WTC11 (cell line): ENCODE measurements around the gene STK40.

Experiments used
- ETV6 ChIP-seq: sonication (generic); formaldehyde crosslinking; IDR thresholded peaks from 2 replicates; pipeline ENCODE4 v1.8.1; 2022; ENCODE audit warnings: mild to moderate bottlenecking, missing genetic modification reagents
- NR3C1 ChIP-seq: sonication (generic); formaldehyde crosslinking; conservative IDR thresholded peaks from 2 replicates; pipeline ENCODE4 v1.8.1; 2023; ENCODE audit warnings: low read depth, mild to moderate bottlenecking, missing genetic modification reagents
- SMAD3 ChIP-seq: sonication (generic); formaldehyde crosslinking; IDR thresholded peaks from 2 replicates; pipeline ENCODE4 v1.8.0; 2022; ENCODE audit warnings: missing genetic modification reagents, mild to moderate bottlenecking, borderline replicate concordance
- SP1 ChIP-seq: sonication (generic); formaldehyde crosslinking; conservative IDR thresholded peaks from 2 replicates; pipeline ENCODE4 v1.8.1; 2022; ENCODE audit warnings: missing genetic modification reagents
- TF ChIP-seq, protein P1 (sequence below): fragments of 250-450 bp; sonication (Bioruptor Pico); IDR thresholded peaks from 2 replicates; pipeline ENCODE4 v1.9.0; 2021; ENCODE audit warnings: mild to moderate bottlenecking
- TF ChIP-seq, protein P2 (sequence below): sonication (generic); formaldehyde crosslinking; IDR thresholded peaks from 2 replicates; pipeline ENCODE4 v1.8.1; 2022; ENCODE audit warnings: low read depth, missing genetic modification reagents, borderline replicate concordance
- TF ChIP-seq, protein P3 (sequence below): fragments of 200-600 bp; IDR thresholded peaks from 2 replicates; pipeline ENCODE4 v1.8.0; 2022; ENCODE audit warnings: antibody characterized with exemption

DNA sequence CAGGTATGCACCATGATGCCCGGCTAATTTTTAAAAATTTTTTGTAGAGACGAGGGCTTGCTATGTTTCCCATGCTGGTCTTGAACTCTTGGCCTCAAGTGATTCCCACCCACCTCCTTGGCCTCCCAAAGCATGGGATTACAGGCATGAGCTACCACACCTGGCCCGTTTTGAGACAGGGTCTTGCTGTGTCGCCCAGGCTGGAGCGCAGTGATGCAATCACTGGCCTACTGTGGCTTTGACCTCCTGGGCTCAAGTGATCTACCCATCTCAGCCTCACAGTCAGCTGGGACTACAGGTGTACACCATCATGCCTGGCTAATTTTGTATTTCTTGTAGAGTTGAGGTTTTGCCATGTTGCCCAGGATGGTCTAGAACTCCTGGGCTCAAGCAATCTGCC lies 87.1 kb downstream of the STK40 start:
- TF ChIP-seq NR3C1 (CRISPR knock-in tag) (no peak), SMAD3 (CRISPR knock-in tag) (no peak), ETV6 (no peak), SP1 (CRISPR knock-in tag) (no peak)
- TF ChIP-seq, protein P1, sequence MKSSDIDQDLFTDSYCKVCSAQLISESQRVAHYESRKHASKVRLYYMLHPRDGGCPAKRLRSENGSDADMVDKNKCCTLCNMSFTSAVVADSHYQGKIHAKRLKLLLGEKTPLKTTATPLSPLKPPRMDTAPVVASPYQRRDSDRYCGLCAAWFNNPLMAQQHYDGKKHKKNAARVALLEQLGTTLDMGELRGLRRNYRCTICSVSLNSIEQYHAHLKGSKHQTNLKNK (CRISPR knock-in tag): no peak
- TF ChIP-seq, protein P2, sequence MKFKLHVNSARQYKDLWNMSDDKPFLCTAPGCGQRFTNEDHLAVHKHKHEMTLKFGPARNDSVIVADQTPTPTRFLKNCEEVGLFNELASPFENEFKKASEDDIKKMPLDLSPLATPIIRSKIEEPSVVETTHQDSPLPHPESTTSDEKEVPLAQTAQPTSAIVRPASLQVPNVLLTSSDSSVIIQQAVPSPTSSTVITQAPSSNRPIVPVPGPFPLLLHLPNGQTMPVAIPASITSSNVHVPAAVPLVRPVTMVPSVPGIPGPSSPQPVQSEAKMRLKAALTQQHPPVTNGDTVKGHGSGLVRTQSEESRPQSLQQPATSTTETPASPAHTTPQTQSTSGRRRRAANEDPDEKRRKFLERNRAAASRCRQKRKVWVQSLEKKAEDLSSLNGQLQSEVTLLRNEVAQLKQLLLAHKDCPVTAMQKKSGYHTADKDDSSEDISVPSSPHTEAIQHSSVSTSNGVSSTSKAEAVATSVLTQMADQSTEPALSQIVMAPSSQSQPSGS (CRISPR knock-in tag): no peak
- TF ChIP-seq, protein P3, sequence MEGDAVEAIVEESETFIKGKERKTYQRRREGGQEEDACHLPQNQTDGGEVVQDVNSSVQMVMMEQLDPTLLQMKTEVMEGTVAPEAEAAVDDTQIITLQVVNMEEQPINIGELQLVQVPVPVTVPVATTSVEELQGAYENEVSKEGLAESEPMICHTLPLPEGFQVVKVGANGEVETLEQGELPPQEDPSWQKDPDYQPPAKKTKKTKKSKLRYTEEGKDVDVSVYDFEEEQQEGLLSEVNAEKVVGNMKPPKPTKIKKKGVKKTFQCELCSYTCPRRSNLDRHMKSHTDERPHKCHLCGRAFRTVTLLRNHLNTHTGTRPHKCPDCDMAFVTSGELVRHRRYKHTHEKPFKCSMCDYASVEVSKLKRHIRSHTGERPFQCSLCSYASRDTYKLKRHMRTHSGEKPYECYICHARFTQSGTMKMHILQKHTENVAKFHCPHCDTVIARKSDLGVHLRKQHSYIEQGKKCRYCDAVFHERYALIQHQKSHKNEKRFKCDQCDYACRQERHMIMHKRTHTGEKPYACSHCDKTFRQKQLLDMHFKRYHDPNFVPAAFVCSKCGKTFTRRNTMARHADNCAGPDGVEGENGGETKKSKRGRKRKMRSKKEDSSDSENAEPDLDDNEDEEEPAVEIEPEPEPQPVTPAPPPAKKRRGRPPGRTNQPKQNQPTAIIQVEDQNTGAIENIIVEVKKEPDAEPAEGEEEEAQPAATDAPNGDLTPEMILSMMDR: no peak
